Immature natural killer cell (primary cell): Measurements from ENCODE around the gene SZRD1. TPM values are rescaled to one million over a fixed set of nuclear protein-coding genes. Genes with fewer than 3 reads are reported as not detected.

Source experiments
- DNase-seq, 3 donors: peaks; one replicate each; pipeline ENCODE4 v3.0.0; 2022; ENCODE audit warnings: mixed read lengths in 1 of 3
- H3K27ac Mint-ChIP-seq, 6 donors: one replicate each; pipeline ENCODE4 v1.8.0; 2020; ENCODE audit warnings: mixed read lengths in 6 of 6, mild to moderate bottlenecking in 5 of 6, inconsistent platforms in 4 of 6, moderate library complexity in 3 of 6
- H3K27me3 Mint-ChIP-seq, 3 donors: one replicate each; pipeline ENCODE4 v1.8.0; 2020 to 2021; ENCODE audit warnings: low read depth in 3 of 3, mild to moderate bottlenecking in 3 of 3, mixed read lengths in 3 of 3, moderate library complexity in 3 of 3, inconsistent platforms in 1 of 3
- H3K36me3 Mint-ChIP-seq, 3 donors: one replicate each; pipeline ENCODE4 v1.8.0; 2020; ENCODE audit warnings: mixed read lengths in 3 of 3, inconsistent platforms in 2 of 3, mild to moderate bottlenecking in 2 of 3
- H3K4me1 Mint-ChIP-seq, 2 donors: one replicate each; pipeline ENCODE4 v1.8.0; 2020; ENCODE audit warnings: inconsistent platforms in 2 of 2, mild to moderate bottlenecking in 2 of 2, mixed read lengths in 2 of 2, moderate library complexity in 1 of 2
- H3K4me3 Mint-ChIP-seq, 5 donors: one replicate each; pipeline ENCODE4 v1.8.0; 2020; ENCODE audit warnings: mild to moderate bottlenecking in 5 of 5, mixed read lengths in 5 of 5, inconsistent platforms in 3 of 5, moderate library complexity in 3 of 5
- H3K9me3 Mint-ChIP-seq, 6 donors: one replicate each; pipeline ENCODE4 v1.8.0; 2020; ENCODE audit warnings: mild to moderate bottlenecking in 6 of 6, mixed read lengths in 6 of 6, inconsistent platforms in 4 of 6, moderate library complexity in 3 of 6
- polyA plus RNA-seq, 3 donors: library from polyadenylated mRNA; unstranded; fragments of 300-500 nt; fragmentation: Illumina TruSeq; gene quantifications; one replicate each; pipeline ENCODE4 v1.2.3, GENCODE V29; 2021

The SZRD1 gene
- polyA plus RNA-seq, 3 donors from 2014 or later = 55.8 to 81.5 (median 80.7) TPM

DNA sequence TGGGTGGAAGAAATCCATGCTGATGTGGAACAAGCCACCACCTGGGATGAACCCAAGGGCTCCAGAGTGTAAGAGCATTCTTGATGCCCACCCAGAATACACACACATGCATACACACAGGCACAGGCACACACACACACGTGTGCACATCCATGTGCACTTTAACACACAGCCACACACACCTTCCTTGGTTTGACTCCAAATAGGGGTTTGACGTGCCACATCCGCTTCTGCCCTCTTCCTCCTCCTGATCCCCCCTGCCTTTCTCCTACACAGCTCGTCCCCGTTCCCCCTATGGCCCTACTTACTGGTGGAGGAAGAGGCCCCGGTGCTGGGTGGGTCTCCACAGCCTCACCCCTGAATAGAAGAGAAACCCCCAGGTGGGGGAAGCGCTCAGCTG is 54.2 kb downstream of the SZRD1 start:
- Mint-ChIP-seq H3K27ac (peak overlapping the region; percentile 78 to 94 (median 88)), H3K4me1 (peaks cover 30% of the 10 kb centered on the region in 2 donors)
- no peak for DNase-seq

DNA sequence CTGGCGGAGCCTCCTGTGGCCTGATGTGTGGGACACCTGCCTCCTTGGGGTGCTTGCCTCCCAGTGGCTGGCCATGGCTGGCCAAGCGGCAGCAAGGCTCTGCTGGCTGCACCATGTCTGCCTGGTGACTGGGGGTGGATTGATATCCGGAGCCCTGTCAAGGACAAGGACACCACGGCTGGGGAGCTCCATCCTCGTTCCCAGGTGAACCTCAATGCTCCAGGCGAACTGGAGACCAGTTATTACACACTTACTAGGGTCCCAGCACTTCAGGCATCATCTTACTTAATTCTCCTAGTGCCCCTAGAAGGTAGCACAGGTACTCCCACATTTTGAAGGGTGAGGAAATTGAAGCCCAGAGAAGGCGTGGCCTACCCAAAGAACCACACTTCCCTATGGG is 55.0 kb downstream of the SZRD1 start:
- Mint-ChIP-seq H3K27me3 (peaks cover 0 to 2% (median 0%) of the 10 kb centered on the region in 3 donors), H3K9me3 (no peaks in the 10 kb centered on the region), H3K4me3 (peak overlapping the region in 1 of 5 donors; percentile 25), H3K27ac (no peak overlapping the region), H3K4me1 (peaks cover 30% of the 10 kb centered on the region in 2 donors), H3K36me3 (no peaks in the 10 kb centered on the region)
- DNase-seq = no peak

More for the DNA sequence above, 54.2 kb downstream of the SZRD1 start:
- Mint-ChIP-seq H3K4me3 (peak overlapping the region in 4 of 5 donors; percentile 71 to 81 (median 80)), H3K9me3 (no peaks in the 10 kb centered on the region), H3K36me3 (no peaks in the 10 kb centered on the region), H3K27me3 (peaks cover 0 to 2% (median 0%) of the 10 kb centered on the region in 3 donors)

DNA sequence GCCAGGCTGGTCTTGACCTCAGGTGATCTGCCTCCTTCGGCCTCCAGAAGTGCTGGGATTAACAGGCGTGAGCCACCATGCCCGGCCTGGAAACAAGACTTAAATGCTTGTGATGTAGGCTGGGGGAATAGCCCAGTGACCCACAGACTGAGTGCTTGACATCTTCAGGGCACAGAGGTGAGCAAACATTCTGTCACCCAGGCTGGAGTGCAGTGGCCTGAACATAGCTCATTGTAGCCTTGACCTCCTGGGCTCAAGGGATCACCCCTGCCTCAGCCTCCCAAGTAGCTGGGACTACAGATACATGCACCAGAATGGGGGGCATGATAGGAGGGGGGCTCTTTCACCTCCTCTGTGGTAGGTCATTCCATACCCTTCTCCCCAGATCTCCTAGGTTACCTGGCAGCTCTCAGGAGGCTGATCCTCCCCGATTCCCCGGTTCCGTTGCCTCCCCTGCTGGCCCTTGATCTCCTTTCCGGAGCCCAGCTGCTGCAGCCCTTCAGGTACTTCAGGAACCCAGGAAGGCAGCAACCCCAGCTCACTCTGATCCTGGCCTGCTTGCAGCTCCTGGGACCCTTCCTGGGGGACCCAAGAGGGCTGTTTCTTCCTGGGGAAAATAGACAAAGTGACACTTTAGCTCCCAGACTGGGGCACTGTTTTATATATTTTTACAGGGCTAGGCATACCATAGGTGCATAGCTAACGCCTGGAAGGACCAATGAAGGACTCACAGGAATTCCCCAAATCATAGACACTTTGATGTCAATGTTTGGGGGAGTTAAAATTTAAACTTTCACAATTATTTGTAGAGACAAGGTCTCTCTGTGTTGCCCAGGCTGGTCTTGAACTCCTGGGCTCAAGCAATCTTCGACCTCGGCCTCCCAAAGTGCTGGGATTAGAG is 58.3 kb downstream of the SZRD1 start:
- peaks cover 14% of the 10 kb centered on the region in 2 donors for H3K4me1 Mint-ChIP-seq
- H3K4me3 Mint-ChIP-seq = no peak overlapping the region
- no peaks in the 10 kb centered on the region for H3K36me3 Mint-ChIP-seq
- DNase-seq = no peak
- H3K9me3 Mint-ChIP-seq = no peaks in the 10 kb centered on the region
- no peak overlapping the region for H3K27ac Mint-ChIP-seq
- peaks cover 0 to 2% (median 0%) of the 10 kb centered on the region in 3 donors for H3K27me3 Mint-ChIP-seq

DNA sequence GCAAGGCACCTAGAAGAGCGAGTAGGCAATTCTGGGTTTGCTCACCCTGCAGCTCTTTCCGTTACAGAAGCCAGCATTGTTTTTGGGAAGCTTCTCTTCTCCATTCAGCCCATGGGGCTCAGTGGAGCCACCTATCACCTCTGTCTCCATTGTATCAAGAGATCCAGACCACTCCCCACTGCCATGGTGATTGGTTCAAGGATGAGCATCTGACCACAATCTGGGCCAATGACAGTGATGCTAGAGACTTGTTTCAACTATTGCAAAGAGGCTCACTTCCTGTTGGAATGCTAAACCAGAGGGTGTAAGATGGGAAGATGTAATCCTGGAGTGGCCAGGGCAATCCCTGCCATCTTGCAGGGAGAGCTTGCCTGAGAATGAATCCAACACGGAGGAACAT is 63.6 kb downstream of the SZRD1 start:
- Mint-ChIP-seq H3K4me3 (no peak overlapping the region), H3K27ac (no peak overlapping the region), H3K9me3 (no peaks in the 10 kb centered on the region), H3K27me3 (peaks cover 0 to 13% (median 0%) of the 10 kb centered on the region in 3 donors), H3K4me1 (no peaks in the 10 kb centered on the region), H3K36me3 (no peaks in the 10 kb centered on the region)
- no peak for DNase-seq

DNA sequence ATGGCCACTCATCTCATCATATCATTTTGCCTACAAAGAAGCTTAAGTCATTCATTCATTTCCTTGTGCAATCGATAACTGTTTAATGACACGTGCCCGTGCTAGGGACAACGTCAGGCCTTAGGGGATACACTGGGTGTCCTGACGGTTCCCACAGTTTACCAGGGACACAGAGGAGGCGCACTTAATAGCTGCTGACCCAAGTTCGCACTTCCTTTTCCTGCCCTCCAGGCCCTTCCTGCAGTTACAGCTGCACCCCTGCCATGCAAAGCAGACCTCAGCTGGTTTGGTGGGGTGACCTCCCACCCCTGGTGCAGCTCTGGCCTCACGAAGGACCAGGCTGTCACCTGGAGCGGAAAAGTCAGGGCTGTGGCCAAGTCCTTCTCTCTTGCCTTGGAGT is 66.0 kb downstream of the SZRD1 start:
- H3K4me3 Mint-ChIP-seq = no peak overlapping the region
- H3K36me3 Mint-ChIP-seq = no peaks in the 10 kb centered on the region

DNA sequence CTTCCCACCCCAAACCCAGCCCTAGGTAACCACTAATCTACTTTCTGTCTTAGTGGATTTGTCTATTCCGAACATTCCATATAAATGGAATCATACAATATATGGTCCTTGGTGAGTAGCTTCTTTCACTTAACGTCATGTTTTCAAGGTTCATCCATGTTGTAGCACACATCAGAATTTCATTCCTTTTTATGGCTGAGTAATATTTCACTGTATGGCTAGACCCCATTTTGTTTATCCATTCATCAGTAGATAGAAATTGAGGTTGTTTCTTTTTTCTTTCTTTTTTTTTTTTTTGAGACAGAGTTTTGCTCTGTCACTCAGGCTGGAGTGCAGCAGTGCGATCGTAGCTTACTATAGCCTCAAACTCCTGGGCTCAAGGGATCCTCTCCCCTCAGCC is 67.0 kb downstream of the SZRD1 start:
- Mint-ChIP-seq H3K27ac (no peak overlapping the region), H3K4me3 (no peak overlapping the region), H3K4me1 (no peaks in the 10 kb centered on the region), H3K27me3 (peaks cover 0 to 13% (median 0%) of the 10 kb centered on the region in 3 donors), H3K36me3 (no peaks in the 10 kb centered on the region), H3K9me3 (no peaks in the 10 kb centered on the region)
- no peak for DNase-seq

More for the DNA sequence above, 66.0 kb downstream of the SZRD1 start:
- H3K27me3 Mint-ChIP-seq = peaks cover 0 to 13% (median 0%) of the 10 kb centered on the region in 3 donors
- no peaks in the 10 kb centered on the region for H3K4me1 Mint-ChIP-seq
- no peak overlapping the region for H3K27ac Mint-ChIP-seq
- H3K9me3 Mint-ChIP-seq = no peaks in the 10 kb centered on the region
- no peak for DNase-seq

DNA sequence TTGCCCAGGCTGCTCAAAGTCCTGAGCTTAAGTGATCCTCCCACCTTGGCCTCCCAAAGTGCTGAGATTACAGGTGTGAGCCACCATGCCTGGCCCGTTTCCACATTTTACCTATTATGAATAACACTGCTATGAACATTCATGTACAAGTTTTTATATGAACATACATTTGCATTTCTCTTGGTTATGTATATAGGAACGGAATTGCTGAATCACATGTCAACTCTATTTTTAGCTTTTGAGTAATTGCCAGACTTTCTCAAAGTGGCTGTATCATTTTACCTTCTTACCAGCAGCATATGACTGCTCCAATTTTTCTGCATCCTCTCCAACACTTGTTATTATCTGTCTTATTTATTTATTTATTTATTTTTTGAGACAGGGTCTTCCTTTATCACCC is 67.5 kb downstream of the SZRD1 start:
- Mint-ChIP-seq H3K9me3 (no peaks in the 10 kb centered on the region), H3K4me1 (no peaks in the 10 kb centered on the region), H3K27me3 (peaks cover 0 to 13% (median 0%) of the 10 kb centered on the region in 3 donors), H3K27ac (no peak overlapping the region), H3K4me3 (no peak overlapping the region), H3K36me3 (no peaks in the 10 kb centered on the region)
- no peak for DNase-seq

DNA sequence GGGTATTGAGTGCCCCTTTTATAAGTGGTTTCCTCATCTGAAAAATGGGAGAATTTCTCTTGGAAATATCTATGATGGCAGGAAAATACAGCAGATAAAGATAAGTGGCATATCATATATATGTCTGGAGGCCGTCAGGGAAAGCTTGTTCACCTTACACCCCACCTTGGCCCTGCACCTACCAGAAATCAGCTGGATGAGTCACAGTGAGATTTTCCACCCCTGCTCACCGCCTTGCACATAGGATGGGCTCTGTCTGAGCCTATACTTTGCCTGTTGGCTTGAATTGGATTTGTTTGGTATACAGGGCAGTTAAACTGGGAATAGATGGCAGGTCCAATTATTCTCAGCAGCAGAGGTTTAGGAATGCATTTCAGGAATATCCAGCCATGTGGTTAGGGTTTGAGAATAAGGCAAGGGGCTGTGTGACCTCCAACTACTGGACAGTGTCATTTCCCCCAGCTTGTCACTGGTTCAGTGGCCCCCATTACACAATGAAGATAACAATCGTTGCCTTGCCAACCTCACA is 70.0 kb downstream of the SZRD1 start, which contains the start of gene SPATA21:
Gene SPATA21 (minus strand): TSS at position 479 of the 529 bp plus-strand sequence. CDS start 6,053 bp downstream, outside the sequence.
- peaks cover 4 to 25% (median 7%) of the 10 kb centered on the region in 3 donors for H3K27me3 Mint-ChIP-seq
- no peaks in the 10 kb centered on the region for H3K36me3 Mint-ChIP-seq
- DNase-seq = no peak
- no peaks in the 10 kb centered on the region for H3K9me3 Mint-ChIP-seq
- H3K27ac Mint-ChIP-seq = peak within 1 kb of the TSS in 1 of 6 donors; percentile 46
- H3K4me1 Mint-ChIP-seq = peaks cover 18 to 22% of the 10 kb centered on the region in 2 donors
- H3K4me3 Mint-ChIP-seq = no peak within 1 kb of the TSS

DNA sequence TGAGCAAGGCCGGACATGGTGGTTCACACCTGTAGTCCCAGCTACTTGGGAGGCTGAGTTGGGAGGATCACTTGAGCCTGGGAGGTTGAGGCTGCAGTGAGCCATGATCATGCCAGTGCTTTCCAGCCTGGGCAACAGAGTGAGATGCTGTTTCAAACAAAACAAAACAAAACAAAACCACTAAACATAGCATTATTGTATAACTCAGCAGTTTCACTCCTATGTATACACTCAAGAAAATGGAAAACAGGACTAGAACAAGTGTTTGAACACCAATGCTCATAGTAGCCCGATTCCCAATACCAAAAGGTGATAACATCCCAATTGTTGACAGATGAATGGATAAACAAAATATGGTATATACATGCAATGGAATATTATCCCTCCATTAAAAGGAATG is 71.5 kb downstream of the SZRD1 start:
- DNase-seq = no peak
- no peaks in the 10 kb centered on the region for H3K9me3 Mint-ChIP-seq
- peaks cover 24 to 37% of the 10 kb centered on the region in 2 donors for H3K4me1 Mint-ChIP-seq
- peak overlapping the region in 1 of 5 donors; percentile 15 for H3K4me3 Mint-ChIP-seq
- no peak overlapping the region for H3K27ac Mint-ChIP-seq
- no peaks in the 10 kb centered on the region for H3K36me3 Mint-ChIP-seq
- H3K27me3 Mint-ChIP-seq = peaks cover 4 to 21% (median 7%) of the 10 kb centered on the region in 3 donors

DNA sequence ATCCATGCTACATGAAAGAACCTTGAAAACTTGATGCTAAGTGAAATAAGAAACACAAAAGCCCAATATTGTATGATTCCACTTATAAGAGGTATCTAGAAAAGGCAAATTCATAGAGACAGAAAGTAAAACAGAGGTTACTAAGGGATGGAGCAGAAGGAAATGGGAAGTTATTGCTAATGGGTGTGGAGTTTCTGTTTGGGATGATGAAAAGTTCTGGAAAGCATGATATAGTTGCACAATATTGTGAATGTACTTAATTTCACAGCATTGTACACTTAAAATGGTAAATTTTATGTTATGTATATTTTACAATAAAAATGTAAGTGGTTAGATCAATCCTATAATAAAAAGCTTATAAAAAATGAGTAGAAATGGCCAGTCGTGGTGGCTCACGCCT is 71.9 kb downstream of the SZRD1 start:
- Mint-ChIP-seq H3K9me3 (no peaks in the 10 kb centered on the region), H3K27me3 (peaks cover 4 to 19% (median 7%) of the 10 kb centered on the region in 3 donors), H3K27ac (no peak overlapping the region), H3K4me1 (peaks cover 26 to 40% of the 10 kb centered on the region in 2 donors), H3K4me3 (peak overlapping the region; percentile 12 to 26 (median 15)), H3K36me3 (no peaks in the 10 kb centered on the region)
- DNase-seq = no peak

DNA sequence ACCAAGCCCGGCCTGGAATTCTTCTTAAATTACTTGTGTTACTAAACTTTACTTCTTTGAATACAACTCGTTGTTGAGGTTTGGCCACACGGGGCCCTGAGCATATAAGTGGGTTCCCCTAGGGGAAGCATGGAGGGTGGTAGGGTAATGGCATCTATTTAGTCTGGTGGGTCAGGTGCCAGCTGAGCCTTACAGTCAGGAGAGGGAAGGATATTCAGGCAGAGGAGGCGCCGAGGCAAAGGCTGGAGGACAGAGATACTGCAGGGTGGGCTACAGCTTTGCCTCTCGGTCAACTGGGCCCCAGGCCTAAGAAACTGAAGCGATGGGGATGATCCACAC is 73.1 kb downstream of the SZRD1 start:
- DNase-seq = no peak
- H3K4me3 Mint-ChIP-seq = peak overlapping the region; percentile 91 to 94 (median 92)
- H3K9me3 Mint-ChIP-seq = no peaks in the 10 kb centered on the region
- peaks cover 4 to 17% (median 7%) of the 10 kb centered on the region in 3 donors for H3K27me3 Mint-ChIP-seq
- H3K4me1 Mint-ChIP-seq = peaks cover 29 to 47% of the 10 kb centered on the region in 2 donors
- H3K36me3 Mint-ChIP-seq = peaks cover 0 to 5% (median 0%) of the 10 kb centered on the region in 3 donors
- H3K27ac Mint-ChIP-seq = peak overlapping the region; percentile 87 to 95 (median 90)

DNA sequence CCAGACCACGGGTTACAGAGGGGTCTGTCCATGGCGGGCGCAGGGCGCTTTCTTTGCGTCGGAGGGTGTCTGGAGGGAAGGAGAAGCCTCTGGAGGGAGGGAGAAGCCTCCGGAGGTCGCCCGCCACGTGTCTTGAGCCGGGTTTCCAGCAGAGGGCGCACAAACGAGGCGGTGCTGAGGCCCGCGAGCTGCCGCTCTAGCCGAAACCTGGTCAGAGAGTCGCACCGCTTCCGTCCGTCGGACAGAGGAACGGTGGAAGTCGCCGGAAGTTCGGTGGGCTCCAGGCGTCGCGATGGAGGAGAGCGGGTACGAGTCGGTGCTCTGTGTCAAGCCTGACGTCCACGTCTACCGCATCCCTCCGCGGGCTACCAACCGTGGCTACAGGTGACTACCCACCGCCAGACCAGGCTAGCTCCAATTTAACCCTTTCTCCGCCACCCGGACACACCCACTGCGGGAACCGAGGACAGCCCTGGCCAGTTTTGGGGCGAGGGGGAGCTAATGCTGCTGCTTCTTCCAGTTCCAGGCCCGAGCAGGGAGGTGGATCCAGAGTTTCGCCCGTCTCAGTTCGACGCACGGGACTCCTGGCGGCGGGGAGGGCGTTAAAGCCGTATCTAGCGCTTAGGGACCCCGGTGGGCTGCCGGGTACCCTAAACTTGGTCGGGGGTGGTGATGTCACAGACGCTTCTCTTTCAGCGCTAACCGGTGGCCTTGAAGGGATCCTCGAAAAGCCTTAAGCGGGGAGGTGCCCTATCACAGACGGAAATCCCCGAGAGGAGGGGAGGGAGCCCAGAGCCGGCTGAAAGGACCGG is 73.6 kb downstream of the SZRD1 start, which contains the start of gene NECAP2:
Gene NECAP2 (plus strand): TSS at position 255 of the 812 bp plus-strand sequence. CDS start 38 bp downstream, at position 293.
- DNase-seq = peak; percentile 90 to 92 (median 91)
- Mint-ChIP-seq H3K36me3 (peaks cover 0 to 5% (median 0%) of the 10 kb centered on the region in 3 donors), H3K4me3 (peak within 1 kb of the TSS; percentile 91 to 94 (median 92)), H3K9me3 (no peaks in the 10 kb centered on the region), H3K27me3 (peaks cover 4 to 16% (median 7%) of the 10 kb centered on the region in 3 donors), H3K4me1 (peaks cover 31 to 47% of the 10 kb centered on the region in 2 donors), H3K27ac (peak within 1 kb of the TSS; percentile 87 to 95 (median 90))

DNA sequence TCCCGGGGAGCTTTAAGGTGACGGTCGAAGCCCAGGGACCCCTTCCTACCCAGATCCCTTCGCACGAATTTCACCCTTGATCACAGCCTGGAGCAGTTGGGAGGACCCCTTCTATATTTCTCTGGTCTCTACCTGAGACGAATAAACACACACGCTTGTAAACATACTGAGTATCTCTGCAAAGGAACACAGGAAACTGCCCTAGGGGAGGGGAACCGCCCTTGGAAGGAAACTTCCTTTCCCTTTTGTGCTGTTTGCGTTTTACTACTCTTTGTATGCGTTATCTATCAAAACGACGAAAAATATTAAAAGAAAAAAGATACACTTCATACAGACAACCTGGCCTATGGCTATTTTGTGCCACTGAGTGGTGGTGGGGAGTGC is 74.2 kb downstream of the SZRD1 start:
- H3K9me3 Mint-ChIP-seq = no peaks in the 10 kb centered on the region
- peak overlapping the region; percentile 87 to 95 (median 90) for H3K27ac Mint-ChIP-seq
- peaks cover 31 to 47% of the 10 kb centered on the region in 2 donors for H3K4me1 Mint-ChIP-seq
- no peak for DNase-seq
- peaks cover 0 to 5% (median 0%) of the 10 kb centered on the region in 3 donors for H3K36me3 Mint-ChIP-seq
- peaks cover 4 to 17% (median 7%) of the 10 kb centered on the region in 3 donors for H3K27me3 Mint-ChIP-seq
- H3K4me3 Mint-ChIP-seq = peak overlapping the region; percentile 91 to 94 (median 92)
